GM12891 (cell line): Measurements from ENCODE around the gene TMA7B.

ENCODE experiments used
- PAX5 ChIP-seq: IDR thresholded peaks from 2 replicates; pipeline ENCODE4 v1.6.1; 2011; ENCODE audit warnings: low read length, moderate library complexity, mild to moderate bottlenecking; ENCODE audit not compliant: insufficient read depth, severe bottlenecking
- POLR2A ChIP-seq: IDR thresholded peaks from 2 replicates; pipeline ENCODE4 v1.6.1; 2011; ENCODE audit warnings: low read depth, low read length, control low read depth
- POLR2AphosphoS5 ChIP-seq: IDR thresholded peaks from 2 replicates; pipeline ENCODE4 v1.6.1; 2011; ENCODE audit warnings: low read depth, low read length, control low read depth
- POU2F2 ChIP-seq: IDR thresholded peaks from 2 replicates; pipeline ENCODE4 v1.6.1; 2011; ENCODE audit warnings: low read depth, mild to moderate bottlenecking, control low read depth, low read length, moderate library complexity
- SPI1 ChIP-seq: IDR thresholded peaks from 2 replicates; pipeline ENCODE4 v1.6.1; 2011; ENCODE audit warnings: low read depth, low read length, control low read depth
- TAF1 ChIP-seq: IDR thresholded peaks from 2 replicates; pipeline ENCODE4 v1.6.1; 2011; ENCODE audit warnings: low read depth, low read length, control low read depth

GRCh38 chr22:39973656-39974055 lies 13.5 kb downstream of the TMA7B start:
- no peak for TF ChIP-seq POLR2AphosphoS5
- TF ChIP-seq POLR2A: no peak
- TF ChIP-seq TAF1: no peak
- no peak for TF ChIP-seq PAX5
- TF ChIP-seq POU2F2: no peak
- no peak for TF ChIP-seq SPI1
